MCF 10A (cell line): ENCODE results near the gene NFYC. TPM values are rescaled to one million over a fixed set of nuclear protein-coding genes. Genes with fewer than 3 reads are reported as not detected.
A peak's percentile ranks its signal among the peaks of the same experiment; 100 is the strongest.

Experiments used
- BruUV-seq: library from RNA; stranded (reverse); fragments of 400-500 nt; replicated peaks from 2 replicates; lab custom pipeline; 2021; lab: Mats Ljungman, UMichigan
- CTCF ChIA-PET: fragments of 300-600 bp; sonication (Branson Sonifier 250); formaldehyde crosslinking; extraction: SDS; loops from one replicate; lab custom pipeline; 2021; ENCODE audit warnings: antibody characterized with exemption, inconsistent platforms; lab: Yijun Ruan, JAX
- POLR2A ChIA-PET: fragments of 300-600, 350-650 bp; sonication (Branson Sonifier 250); formaldehyde crosslinking; extraction: SDS; loops from one replicate; lab custom pipeline; 2020; ENCODE audit warnings: antibody characterized with exemption, inconsistent platforms; lab: Yijun Ruan, JAX
- DNase-seq: peaks from one replicate; pipeline ENCODE4 v3.0.0-alpha.2; 2018; ENCODE audit not compliant: unreplicated experiment
- H3K27ac Mint-ChIP-seq: one replicate; pipeline ENCODE4 v1.8.0; 2022; ENCODE audit warnings: mild to moderate bottlenecking, low read depth, mixed read lengths; ENCODE audit not compliant: unreplicated experiment
- H3K27me3 Mint-ChIP-seq: one replicate; pipeline ENCODE4 v1.8.0; 2022; ENCODE audit warnings: mixed read lengths; ENCODE audit not compliant: insufficient read depth, unreplicated experiment
- H3K36me3 Mint-ChIP-seq: one replicate; pipeline ENCODE4 v1.8.0; 2022; ENCODE audit warnings: mild to moderate bottlenecking, moderate library complexity, mixed read lengths; ENCODE audit not compliant: insufficient read depth, unreplicated experiment
- H3K4me1 Mint-ChIP-seq: one replicate; pipeline ENCODE4 v1.8.0; 2022; ENCODE audit warnings: mixed read lengths; ENCODE audit not compliant: insufficient read depth, unreplicated experiment
- H3K4me3 Mint-ChIP-seq: one replicate; pipeline ENCODE4 v1.8.0; 2022; ENCODE audit warnings: mild to moderate bottlenecking, moderate library complexity, mixed read lengths; ENCODE audit not compliant: unreplicated experiment
- H3K9me3 Mint-ChIP-seq: one replicate; pipeline ENCODE4 v1.8.0; 2022; ENCODE audit warnings: mixed read lengths; ENCODE audit not compliant: unreplicated experiment
- intact Hi-C: fragments of 100-400 bp; cut with micrococcal nuclease; formaldehyde crosslinking; loops from 2 replicates; pipeline ENCODE4 v1.14.1; 2022
- total RNA-seq: library from RNA; stranded (reverse); gene quantifications from 2 replicates; pipeline ENCODE4 v1.2.3, GENCODE V29; 2022
- TF ChIP-seq, protein P1 (sequence below): fragments of 200-600 bp; IDR thresholded peaks from one replicate; pipeline ENCODE4 v1.8.0; 2022; ENCODE audit warnings: antibody characterized with exemption, mild to moderate bottlenecking; ENCODE audit not compliant: unreplicated experiment

The NFYC gene
- total RNA-seq, 1 experiment from 2014 or later = 69.6 TPM

- Mint-ChIP-seq H3K4me1 (peaks cover 6% of the 10 kb centered on the region), H3K36me3 (no peaks in the 10 kb centered on the region), H3K27me3 (peaks cover 14% of the 10 kb centered on the region), H3K4me3 (no peak overlapping the region), H3K9me3 (no peaks in the 10 kb centered on the region), H3K27ac (no peak overlapping the region)
- intact Hi-C loops = no loop called here
- no TSS peak for BruUV-seq
- ChIA-PET CTCF (interaction anchor here (0.6 to 0.8 kb wide), 2 partner anchors 21 to 152 kb away, joined by 3 to 5 read pairs; no protein-coding TSS in a partner anchor), POLR2A (interaction anchor here (0.7 to 0.8 kb wide), 2 partner anchors 15 to 18 kb away, joined by 3 read pairs; no protein-coding TSS in a partner anchor)
- TF ChIP-seq, protein P1, sequence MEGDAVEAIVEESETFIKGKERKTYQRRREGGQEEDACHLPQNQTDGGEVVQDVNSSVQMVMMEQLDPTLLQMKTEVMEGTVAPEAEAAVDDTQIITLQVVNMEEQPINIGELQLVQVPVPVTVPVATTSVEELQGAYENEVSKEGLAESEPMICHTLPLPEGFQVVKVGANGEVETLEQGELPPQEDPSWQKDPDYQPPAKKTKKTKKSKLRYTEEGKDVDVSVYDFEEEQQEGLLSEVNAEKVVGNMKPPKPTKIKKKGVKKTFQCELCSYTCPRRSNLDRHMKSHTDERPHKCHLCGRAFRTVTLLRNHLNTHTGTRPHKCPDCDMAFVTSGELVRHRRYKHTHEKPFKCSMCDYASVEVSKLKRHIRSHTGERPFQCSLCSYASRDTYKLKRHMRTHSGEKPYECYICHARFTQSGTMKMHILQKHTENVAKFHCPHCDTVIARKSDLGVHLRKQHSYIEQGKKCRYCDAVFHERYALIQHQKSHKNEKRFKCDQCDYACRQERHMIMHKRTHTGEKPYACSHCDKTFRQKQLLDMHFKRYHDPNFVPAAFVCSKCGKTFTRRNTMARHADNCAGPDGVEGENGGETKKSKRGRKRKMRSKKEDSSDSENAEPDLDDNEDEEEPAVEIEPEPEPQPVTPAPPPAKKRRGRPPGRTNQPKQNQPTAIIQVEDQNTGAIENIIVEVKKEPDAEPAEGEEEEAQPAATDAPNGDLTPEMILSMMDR = no peak
- DNase-seq = peak; percentile 47
Measured at GRCh38 chr1:40796939-40797667, 105.6 kb downstream of the NFYC start.

GRCh38 chr1:40797668-40798010 lies 106.1 kb downstream of the NFYC start:
- Mint-ChIP-seq H3K27ac (no peak overlapping the region), H3K9me3 (no peaks in the 10 kb centered on the region), H3K27me3 (peaks cover 14% of the 10 kb centered on the region), H3K4me3 (no peak overlapping the region), H3K36me3 (no peaks in the 10 kb centered on the region), H3K4me1 (peaks cover 6% of the 10 kb centered on the region)
- ChIA-PET POLR2A (interaction anchor here (0.8 kb wide), 1 partner anchor 16 kb away, joined by 3 read pairs; no protein-coding TSS in a partner anchor), CTCF (interaction anchor here (0.6 to 0.8 kb wide), 2 partner anchors 22 to 151 kb away, joined by 3 to 5 read pairs; no protein-coding TSS in a partner anchor)
- TF ChIP-seq, protein P1 = no peak
- intact Hi-C loops = no loop called here
- no TSS peak for BruUV-seq
- DNase-seq = no peak

- no peak overlapping the region for H3K4me3 Mint-ChIP-seq
- TF ChIP-seq, protein P1 = no peak
- DNase-seq = no peak
- no peaks in the 10 kb centered on the region for H3K9me3 Mint-ChIP-seq
- no TSS peak for BruUV-seq
- H3K27me3 Mint-ChIP-seq = peaks cover 6% of the 10 kb centered on the region
- intact Hi-C loops = no loop called here
- H3K27ac Mint-ChIP-seq = no peak overlapping the region
- POLR2A ChIA-PET = no interaction called here
- H3K36me3 Mint-ChIP-seq = no peaks in the 10 kb centered on the region
- H3K4me1 Mint-ChIP-seq = peaks cover 6% of the 10 kb centered on the region
- CTCF ChIA-PET = interaction anchor here (0.6 to 1.0 kb wide), 2 partner anchors 24 to 150 kb away, joined by 3 to 5 read pairs; no protein-coding TSS in a partner anchor
Measured at GRCh38 chr1:40798366-40799281, 107.1 kb downstream of the NFYC start.

GRCh38 chr1:40799351-40799867 lies 107.9 kb downstream of the NFYC start:
- Mint-ChIP-seq H3K9me3 (no peaks in the 10 kb centered on the region), H3K27me3 (no peaks in the 10 kb centered on the region), H3K36me3 (no peaks in the 10 kb centered on the region), H3K4me3 (no peak overlapping the region), H3K27ac (no peak overlapping the region), H3K4me1 (peaks cover 6% of the 10 kb centered on the region)
- BruUV-seq = no TSS peak
- TF ChIP-seq, protein P1 = no peak
- POLR2A ChIA-PET = no interaction called here
- CTCF ChIA-PET = interaction anchor here (0.7 kb wide), 1 partner anchor 25 kb away, joined by 5 read pairs; no protein-coding TSS in a partner anchor
- no peak for DNase-seq
- intact Hi-C loops = no loop called here
